Vagina (tissue), 2 donors: ENCODE results near the gene EXOC6B.
"Not testable (repeated sequence)": the region's sequence is repeated elsewhere in the genome, so short reads cannot be mapped to it uniquely, and the experiment has no call there.

Experiments
- POLR2A ChIP-seq, 2 donors: fragments of 450-650 bp; IDR thresholded peaks; one replicate each; pipeline ENCODE4 v1.6.1; 2017; ENCODE audit warnings: antibody characterized with exemption in 2 of 2, mild to moderate bottlenecking in 2 of 2, moderate library complexity in 2 of 2
- POLR2AphosphoS5 ChIP-seq, 2 donors: sonication (generic); formaldehyde crosslinking; IDR thresholded peaks; one replicate each; pipeline ENCODE4 v1.9.0; 2017; ENCODE audit warnings: antibody characterized with exemption in 2 of 2, mild to moderate bottlenecking in 2 of 2, low read depth in 1 of 2; ENCODE audit not compliant: insufficient read depth in 1 of 2
- TF ChIP-seq, protein P1 (sequence below), 3 experiments: fragments of 450-650 bp in 2 of 3; fragments of 200-600 bp in 1 of 3; sonication (generic) in 1 of 3; IDR thresholded peaks; one replicate each; pipeline ENCODE4 v1.5.1; 2017 to 2019; ENCODE audit warnings: antibody characterized with exemption in 3 of 3, mild to moderate bottlenecking in 2 of 3, moderate library complexity in 2 of 3

DNA sequence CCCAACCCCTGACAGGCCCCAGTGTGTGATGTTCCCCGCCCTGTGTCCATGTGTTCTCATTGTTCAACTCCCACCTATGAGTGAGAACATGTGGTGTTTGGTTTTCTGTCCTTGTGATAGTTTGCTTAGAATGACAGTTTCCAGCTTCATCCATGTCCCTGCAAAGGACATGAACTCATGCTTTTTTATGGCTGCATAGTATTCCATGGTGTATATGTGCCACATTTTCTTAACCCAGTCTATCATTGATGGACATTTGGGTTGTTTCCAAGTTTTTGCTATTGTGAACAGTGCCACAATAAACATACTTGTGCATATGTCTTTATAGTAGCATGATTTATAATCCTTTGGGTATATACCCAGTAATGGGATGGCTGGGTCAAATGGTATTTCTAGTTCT lies 270.9 kb downstream of the EXOC6B start:
- not testable (repeated sequence) for TF ChIP-seq POLR2A (IDR thresholded peaks at IDR 0.05); POLR2AphosphoS5 (IDR thresholded peaks at IDR 0.05; ENCODE audit: insufficient read depth in 1 of 2, low read depth in 1 of 2)
- TF ChIP-seq, protein P1, sequence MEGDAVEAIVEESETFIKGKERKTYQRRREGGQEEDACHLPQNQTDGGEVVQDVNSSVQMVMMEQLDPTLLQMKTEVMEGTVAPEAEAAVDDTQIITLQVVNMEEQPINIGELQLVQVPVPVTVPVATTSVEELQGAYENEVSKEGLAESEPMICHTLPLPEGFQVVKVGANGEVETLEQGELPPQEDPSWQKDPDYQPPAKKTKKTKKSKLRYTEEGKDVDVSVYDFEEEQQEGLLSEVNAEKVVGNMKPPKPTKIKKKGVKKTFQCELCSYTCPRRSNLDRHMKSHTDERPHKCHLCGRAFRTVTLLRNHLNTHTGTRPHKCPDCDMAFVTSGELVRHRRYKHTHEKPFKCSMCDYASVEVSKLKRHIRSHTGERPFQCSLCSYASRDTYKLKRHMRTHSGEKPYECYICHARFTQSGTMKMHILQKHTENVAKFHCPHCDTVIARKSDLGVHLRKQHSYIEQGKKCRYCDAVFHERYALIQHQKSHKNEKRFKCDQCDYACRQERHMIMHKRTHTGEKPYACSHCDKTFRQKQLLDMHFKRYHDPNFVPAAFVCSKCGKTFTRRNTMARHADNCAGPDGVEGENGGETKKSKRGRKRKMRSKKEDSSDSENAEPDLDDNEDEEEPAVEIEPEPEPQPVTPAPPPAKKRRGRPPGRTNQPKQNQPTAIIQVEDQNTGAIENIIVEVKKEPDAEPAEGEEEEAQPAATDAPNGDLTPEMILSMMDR (IDR thresholded peaks at IDR 0.05): not testable (repeated sequence)
